Hepatocyte (in vitro differentiated cells): Measurements from ENCODE around the gene CACNB4.

Experiments
- EZH2phosphoT487 ChIP-seq: fragments of 200-600 bp; sonication (generic); IDR thresholded peaks from one replicate; pipeline ENCODE4 v1.6.1; 2018; ENCODE audit warnings: antibody characterized with exemption, mild to moderate bottlenecking, low read depth, moderate library complexity; ENCODE audit not compliant: unreplicated experiment, severe bottlenecking
- TF ChIP-seq, protein P1 (sequence below): fragments of 200-600 bp; sonication (generic); IDR thresholded peaks from 2 replicates; pipeline ENCODE4 v1.5.1; 2016; ENCODE audit warnings: antibody characterized with exemption, mild to moderate bottlenecking; ENCODE audit not compliant: poor library complexity

DNA sequence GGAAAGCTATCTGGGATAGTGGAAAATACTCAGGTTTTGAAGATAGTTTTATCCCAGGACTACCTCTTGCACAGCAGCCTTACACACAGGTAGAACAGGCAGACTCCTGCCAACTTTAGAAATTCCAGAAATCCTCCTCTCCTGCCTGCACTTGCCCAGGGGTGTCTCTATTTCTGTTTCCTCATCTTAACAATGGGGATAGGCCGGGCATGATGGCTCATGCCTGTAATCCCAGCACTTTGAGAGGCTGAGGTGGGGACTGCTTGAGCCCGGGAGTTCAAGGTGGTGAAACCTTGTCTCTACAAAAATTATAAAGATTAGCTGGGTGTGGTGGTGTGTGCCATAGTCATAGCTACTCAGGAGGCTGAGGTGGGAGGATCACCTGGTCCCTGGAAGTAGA lies 153.7 kb downstream of the CACNB4 start:
- TF ChIP-seq EZH2phosphoT487 = no peak
- TF ChIP-seq, protein P1, sequence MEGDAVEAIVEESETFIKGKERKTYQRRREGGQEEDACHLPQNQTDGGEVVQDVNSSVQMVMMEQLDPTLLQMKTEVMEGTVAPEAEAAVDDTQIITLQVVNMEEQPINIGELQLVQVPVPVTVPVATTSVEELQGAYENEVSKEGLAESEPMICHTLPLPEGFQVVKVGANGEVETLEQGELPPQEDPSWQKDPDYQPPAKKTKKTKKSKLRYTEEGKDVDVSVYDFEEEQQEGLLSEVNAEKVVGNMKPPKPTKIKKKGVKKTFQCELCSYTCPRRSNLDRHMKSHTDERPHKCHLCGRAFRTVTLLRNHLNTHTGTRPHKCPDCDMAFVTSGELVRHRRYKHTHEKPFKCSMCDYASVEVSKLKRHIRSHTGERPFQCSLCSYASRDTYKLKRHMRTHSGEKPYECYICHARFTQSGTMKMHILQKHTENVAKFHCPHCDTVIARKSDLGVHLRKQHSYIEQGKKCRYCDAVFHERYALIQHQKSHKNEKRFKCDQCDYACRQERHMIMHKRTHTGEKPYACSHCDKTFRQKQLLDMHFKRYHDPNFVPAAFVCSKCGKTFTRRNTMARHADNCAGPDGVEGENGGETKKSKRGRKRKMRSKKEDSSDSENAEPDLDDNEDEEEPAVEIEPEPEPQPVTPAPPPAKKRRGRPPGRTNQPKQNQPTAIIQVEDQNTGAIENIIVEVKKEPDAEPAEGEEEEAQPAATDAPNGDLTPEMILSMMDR = no peak
